GOT3 (cell line): ENCODE results near the gene SSPN.

ENCODE experiments used
- DNase-seq: peaks from one replicate; lab custom pipeline; 2025; ENCODE audit warnings: mixed read lengths; lab: John Stamatoyannopoulos, UW

The SSPN gene

DNA sequence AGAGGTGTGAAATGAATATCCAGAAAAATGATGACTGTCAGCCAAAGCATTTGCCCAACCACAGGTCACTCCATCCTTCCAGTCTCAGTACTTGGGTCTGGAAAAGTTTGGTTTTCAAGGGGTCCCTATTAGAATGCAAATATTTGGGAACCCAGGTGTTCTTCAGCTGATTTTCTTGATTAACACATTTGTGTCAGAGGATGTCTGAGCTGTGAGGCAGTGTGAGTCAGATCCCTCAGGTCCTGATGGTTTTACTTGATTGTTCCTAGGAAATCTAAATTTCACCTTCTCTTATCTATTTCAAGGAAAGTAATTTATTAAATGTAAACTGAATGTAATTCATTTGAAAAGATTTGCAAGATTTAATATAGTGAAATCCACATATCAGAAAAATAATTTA, 71.5 kb downstream of the SSPN start:
- no peak for DNase-seq

DNA sequence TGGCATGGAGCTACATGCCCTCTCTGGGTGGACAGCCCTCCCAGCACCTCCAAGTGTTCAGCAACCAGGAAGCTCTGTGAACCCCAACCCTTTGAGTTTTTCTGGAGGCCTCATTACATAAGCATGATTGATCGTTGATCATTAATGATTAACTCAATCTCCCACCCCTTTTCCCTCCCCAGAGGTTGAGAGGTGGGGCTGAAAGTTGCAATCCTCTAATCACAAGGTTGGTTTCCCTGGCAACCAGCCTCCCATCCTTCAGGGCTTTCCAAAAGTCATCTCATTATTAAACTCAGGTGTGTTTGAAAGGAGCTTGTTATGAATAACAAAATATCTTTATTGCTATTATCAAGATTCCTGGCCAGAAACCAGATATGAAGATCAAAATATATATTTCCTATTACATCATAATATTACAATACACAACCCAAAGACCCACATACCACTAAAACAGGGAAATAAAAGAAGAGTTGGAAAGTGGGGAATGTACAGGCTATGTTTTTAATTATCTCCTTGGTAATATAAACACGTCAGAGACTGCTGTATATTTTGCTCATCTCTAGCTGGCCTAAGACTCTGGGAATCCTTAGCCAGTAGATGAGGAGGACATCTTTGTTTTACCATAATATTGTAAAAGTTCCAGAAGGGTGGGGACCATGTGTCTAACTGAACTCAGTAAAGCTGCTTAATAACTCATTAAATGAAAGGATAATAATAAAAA, 73.6 kb downstream of the SSPN start:
- no peak for DNase-seq

DNA sequence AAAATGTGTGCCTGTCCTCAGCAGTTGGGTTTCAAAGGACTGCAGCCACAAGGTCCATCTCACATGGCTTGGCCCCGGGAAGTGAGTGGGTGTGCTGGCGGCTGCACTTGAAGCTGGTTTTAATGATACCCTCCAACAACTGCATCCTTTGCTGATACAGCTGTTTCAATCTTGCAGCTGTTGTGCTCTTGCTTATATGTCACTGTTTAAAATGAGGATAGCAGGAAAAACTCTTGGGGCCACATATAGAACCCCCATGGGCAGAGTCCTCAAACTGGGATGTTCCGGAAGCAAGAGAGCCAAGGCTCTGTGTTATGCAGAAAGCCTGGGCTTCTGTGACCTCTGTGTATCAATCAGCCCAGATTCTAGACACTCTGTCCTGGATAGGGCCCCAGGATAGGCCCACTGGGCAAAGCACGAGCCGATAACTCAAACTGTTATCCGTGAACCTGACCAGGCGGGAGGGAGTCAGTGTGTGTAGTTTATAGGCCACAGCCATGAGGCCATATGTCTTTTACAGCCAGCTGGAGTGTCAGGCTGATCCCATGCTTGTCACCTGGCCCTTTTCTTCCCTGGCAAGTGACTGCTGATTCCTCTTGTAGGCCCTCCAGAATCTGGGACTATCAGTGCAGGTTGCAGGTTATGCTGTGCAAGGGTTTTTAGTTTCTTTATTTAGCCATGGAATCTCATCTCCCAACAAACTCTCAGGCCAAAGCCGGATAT, 74.3 kb downstream of the SSPN start:
- no peak for DNase-seq

DNA sequence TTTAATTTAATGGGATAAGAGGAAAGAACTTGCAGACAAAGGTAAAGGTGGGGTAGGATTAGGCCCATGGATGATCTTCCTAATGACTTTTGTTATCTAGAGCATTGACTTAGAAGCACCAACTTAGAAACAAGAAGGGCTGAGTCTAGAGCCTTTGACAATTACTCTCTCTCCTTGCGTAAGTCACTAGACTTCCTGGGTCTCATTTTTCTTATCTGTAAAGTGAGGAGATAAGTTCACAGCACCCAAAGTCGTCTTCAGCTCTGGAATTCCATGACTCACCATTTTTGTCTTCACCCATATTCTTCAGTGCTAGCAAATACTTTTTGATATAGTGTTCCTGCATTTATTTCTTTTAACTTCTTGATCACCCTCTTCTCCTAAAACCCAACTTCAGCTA, 75.7 kb downstream of the SSPN start:
- DNase-seq: no peak

DNA sequence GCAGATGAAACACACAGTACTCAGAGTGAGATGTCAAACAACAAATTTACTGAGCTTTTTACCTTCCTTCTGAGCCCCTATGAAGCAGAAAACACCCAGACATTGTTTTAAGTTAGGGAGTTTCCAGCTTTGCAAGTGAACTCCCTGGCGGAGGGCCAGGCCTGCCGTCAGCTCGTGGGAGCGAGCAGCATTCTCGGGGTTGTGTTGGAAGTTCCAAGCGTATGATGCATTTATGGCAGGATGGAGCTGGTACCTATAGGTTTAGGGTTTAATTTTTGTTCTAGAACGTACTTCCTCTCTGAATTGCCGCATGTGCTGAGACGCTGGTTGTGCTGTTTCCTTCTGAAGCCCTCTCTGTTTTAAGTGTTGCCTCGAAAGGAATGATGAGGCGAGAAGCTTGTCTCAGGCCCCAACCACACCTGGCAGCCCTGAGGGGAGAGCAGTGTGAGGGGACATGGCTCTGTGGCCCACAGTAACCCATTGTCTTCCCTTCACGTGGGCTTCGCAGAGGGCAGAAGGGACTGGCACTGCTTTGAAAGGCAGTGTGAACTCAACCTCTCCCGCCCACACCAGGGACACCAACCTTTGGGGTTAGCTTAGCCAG, 76.6 kb downstream of the SSPN start:
- DNase-seq: no peak

DNA sequence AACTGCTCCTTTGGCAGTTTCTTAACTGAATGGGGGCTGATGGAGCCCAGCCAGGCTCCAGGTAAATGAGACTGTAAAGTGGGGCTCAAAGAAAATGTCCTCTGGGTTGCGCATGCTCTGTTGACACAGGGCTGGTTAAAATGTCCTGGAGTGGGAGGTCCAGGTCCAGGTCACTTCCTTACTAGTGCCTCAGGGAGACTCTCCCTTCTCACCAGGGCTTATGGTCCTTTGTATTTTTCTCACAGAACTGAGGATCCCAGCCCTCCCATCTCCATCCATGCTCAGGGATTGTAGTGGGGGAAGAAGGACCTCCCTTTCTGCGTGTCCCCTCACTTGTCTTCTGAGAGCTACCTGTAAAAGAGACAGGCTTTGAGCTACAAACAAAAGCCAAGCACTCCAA, 77.5 kb downstream of the SSPN start:
- DNase-seq: no peak

DNA sequence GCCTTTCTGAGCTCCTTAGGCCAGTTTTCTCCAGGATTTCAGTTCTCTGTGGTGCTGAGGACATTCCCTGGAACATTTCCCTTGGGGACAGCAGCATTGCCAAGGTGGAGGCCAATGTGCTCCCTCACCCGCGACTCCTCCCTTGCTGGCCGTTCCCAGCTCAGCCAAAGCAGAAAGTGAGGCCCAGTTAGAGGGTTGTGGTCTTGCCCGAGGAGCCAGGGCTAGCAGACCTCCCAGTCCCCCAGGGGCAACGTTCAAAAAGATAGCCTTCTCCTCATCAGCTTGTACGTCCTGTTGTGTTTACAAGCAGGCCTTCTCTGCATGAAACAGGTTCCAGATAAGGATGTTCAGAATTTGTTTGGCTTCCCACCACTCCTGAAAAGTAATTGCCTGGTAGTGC, 78.4 kb downstream of the SSPN start:
- no peak for DNase-seq

DNA sequence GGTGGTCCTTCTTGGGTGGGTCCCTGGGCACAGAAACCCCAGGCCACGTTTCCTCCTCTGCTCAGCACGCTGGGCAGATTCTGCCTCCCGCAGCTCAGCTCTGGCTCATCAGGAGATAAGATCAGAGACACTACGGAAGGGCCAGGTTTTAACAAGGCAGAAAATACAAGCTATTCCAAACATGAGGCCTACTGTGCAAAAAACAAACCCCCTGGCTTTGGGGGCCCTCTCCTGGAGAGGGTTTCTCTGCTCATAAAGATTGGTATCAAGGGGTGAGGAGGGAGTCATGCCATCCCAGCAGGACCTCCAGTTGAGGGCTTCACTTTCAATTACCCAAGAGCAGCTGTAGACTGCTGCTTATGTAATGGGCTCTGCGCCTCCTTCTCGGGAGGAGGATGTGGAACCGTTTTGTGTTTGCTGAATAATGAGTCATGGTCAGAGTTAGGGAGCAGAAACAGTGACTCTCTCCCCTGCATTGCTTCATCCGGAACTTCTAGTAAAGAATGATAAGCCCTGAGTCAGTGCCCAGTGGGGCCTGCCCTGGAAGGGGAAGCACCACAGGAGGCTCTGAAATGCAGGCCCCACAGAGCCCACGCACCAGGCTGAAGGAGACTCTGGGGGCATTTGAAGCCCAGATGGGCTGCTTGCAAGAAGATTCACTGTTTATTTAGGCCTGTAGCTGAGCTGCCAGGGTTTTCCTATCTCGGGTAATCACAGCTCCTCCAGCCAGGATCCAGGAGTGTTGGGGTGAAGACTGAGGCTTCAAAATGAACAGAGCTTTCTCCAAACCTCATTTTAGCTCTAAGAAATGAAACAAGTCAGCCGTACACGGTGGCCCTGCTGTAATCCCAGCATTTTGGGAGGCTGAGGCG, 79.3 kb downstream of the SSPN start:
- peak; percentile 54 for DNase-seq

DNA sequence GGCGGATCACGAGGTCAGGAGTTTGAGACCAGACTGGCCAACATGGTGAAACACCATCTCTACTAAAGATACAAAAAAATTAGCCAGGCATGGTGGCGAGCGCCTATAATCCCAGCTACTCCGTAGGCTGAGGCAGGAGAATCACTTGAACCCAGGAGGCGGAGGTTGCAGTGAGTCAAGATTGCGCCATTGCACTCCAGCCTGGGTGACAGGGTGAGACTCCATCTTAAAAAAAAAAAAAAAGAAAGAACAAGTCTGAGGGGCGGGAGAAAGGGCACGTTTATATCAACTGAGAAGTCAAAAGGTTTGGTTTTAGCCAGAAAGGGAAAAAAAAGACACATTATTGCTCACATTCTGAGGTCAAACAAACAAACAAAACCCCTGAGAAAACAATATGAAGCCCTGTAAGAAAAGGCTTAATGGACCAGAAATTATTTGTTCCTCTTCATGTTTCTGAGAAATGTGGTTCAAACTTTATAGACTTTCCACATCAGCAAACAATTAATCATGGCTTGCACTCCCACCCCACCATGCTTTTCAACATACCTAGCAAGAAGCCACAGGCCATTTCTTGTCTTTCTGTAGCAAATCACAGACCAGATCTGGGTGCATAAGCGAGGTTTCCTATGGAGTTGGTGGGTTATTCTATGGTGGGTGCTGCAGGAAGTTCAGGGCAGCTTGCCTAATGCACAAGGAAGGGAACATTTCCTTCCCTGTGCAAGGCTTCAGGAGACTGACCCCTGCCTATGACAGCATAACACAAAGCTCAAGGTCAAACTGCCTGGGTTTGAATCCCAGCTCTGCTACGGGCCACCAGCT, 80.1 kb downstream of the SSPN start:
- no peak for DNase-seq

DNA sequence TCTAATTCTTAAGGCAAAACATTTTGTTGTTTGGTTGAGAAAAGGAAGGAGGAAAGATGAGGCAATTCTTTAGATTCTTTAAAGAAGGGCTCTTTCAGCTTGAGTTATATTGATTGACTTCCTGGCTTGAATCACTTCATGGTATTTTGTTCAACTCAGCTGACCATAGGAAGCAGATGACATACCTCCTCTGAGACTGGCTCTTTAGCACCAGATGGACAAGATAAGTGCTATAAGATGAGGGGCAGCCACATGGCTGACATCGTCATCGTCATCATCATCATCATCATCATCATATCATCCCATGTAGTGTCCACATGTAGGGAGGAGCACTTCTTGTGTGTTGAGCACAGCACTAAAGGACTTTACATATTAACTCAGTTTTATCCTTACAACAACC, 81.3 kb downstream of the SSPN start:
- DNase-seq: no peak

DNA sequence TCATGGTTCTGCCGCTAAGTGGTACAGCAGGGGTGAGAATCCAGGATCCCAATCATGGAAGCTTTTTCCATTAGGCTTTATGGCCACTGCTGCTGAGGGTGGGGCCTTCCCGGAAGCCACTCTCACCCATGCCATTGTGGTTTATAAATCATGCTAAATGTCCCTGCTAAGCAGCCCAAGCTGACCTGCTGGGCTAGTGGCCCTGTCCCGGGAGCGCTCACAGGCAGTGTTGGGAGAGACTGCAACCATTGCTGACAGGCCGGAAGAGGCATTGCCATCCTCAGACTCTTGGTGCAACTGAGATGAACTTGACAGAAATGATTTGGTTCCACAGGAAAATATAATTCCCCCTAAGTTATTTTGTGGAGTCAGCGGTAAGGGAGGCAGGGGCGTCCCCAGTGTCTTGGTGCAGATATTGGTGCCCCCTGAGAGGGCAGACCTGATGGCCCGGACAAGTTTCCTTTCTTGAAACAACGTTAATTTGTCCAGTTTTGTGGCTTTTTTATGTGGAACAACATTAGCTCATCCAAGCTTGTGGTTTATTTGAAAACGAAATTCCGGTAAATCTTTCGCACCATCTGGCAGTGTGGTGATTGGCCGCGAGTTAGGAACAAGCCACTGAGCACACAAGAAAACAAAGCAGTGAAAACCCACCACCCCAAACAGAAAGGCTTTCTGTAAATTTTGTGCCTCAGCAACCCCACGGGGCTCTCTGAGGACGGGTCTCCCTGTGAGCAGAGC, 82.3 kb downstream of the SSPN start:
- DNase-seq: no peak

DNA sequence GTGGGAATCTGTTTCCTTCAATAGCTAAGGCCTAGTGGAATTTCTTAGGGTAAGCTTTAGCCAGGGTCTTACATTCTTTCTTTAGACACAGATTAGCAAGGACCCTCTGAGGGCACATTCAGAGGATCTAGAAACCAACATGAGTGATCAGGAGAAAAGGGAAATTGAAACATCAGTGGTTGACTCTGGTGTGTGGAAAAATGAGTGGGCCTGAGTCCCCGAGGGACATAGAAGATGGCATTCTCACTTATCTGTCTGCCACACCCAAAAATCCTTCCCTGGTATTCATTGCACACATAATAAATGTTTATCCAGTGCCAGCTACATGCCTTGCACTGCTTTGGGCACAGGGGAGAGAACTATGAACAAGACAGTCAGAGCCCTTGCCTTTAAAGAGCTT, 82.9 kb downstream of the SSPN start:
- DNase-seq: no peak

DNA sequence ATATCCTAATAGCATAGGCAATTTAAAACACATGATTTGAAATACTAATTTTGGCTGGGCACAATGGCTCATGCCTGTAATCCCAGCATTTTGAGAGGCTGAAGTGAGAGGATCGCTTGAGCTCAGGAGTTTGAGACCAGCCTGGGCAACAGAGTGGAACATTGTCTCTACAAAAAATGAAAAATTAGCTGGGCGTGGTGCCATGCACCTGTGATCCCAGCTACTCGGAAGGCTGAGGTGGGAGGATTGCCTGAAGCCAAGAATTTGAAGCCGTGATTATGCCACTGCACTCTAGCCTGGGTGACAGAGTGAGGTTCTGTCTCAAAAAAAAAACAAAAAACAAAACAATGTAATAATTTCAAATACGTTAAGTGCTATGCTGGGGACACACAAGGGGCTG, 83.3 kb downstream of the SSPN start:
- no peak for DNase-seq

DNA sequence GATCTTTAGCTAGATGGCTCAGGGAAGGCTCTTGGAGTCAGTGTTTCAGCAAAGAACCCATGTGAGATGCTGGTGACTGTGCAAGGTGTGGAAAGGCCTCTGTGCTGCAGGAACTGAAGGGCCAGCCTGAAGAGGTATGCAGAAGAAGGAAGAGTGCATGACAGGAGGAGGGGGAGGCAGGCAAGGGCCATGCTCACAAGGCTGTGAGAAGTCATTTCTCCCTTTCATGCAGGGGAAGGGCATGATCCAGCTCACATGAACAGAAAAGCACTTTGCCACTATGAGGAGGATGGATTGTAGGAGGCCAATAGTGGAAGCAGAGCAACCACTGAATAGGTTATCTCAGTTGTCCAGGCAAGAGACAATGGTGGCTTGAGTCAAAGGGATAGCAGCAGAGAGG, 83.7 kb downstream of the SSPN start:
- no peak for DNase-seq

DNA sequence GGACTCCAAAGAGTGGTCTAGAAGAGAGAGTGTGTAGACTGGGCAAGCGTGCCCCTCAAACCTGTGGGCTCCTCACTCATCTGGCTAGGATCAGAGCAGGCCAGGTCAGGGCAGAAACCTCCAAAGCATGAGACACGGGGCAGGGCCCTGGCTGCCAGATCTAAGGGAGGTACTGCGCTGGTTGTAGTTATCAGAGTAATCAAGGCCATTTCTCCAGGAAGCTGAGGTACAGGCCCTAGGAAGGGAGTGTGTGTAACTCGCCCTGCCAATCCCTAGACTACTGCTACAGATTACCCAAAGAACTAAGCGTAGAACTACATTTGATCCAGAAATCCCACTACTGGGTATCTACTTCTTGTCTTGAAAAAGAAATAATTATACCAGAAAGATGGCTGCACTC, 84.5 kb downstream of the SSPN start:
- no peak for DNase-seq

DNA sequence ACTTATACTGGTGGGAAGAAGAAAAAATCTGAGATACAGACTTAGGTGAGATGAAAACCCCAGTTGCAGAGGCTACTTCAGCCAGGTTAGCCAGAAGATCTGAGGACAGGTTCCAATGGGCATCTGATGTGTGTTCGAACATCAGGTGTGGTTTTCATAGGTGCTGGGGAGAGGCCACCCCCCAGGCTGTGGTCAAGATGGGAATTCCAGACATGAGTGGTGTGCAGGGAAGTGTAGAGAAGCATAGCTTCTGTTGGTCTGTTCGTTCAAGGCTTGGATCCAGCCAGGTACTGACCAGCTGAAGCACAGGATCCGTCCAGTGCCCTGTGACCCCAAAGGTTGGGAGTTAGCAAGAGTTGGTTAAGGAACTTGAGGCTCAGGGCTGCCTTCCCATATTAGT, 85.5 kb downstream of the SSPN start:
- no peak for DNase-seq

DNA sequence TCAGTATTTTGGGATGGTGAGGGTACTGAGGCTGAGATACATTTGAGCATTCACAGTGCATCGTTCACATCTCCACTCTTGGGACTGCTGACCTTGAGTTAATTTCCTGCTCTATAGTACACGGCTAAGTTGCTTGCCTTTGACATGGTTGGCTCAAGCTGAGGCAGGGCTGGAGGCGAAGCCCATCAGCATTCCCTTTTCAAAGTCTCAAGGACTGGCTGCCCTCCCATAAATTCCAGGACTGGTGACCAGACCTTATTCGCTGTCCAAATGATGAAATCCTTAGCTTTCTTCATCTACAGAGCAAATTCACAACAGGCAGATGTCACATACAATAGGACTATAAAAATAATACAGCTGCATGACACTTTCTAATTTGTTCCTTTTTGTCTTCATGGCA, 85.9 kb downstream of the SSPN start:
- no peak for DNase-seq

DNA sequence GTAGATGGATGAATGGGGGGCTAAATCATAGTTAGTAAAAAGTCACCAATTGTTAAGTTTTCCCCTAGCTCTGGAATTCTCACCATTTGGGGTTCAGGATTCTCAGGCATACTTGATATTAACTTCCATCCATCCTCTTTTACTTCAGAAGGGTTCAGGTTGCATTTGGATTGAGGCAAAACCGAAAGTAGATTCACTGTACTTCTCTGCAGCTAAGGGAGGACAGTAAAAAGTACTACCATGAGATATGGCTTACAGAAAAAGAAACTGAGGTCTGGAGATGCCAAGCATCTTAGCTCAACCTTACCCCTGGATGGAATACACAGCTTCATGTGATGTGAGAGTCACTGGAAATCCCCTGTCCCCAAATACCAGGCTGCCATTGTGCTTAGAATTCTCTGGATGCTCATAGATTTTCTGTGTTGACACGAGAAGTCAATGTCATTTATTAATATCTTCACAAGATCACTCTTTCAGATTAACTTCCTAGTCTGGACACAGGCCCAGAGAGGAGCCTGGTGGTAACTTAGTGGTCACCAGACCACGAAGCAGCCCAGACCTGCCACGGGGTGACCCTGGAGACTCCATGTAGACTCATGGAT, 87.1 kb downstream of the SSPN start:
- DNase-seq: no peak

DNA sequence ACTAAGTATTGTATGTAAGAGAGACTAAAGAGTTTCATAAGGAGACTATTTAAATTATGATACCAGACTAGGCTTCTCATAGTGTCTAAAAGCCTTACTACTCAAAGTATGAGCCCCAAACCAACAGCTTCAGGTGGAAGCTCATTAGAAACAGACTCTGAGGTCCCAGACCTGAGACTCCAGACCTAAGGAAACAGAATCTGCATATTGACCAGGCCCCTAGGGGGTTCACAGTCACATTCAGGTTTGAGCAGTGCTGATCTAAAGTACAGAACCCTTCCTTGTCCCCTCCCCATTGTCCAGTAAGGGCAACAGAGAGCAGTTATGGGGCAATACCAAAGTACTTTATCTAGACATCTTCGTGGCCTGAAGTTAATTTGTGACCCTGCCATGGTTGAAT, 87.7 kb downstream of the SSPN start:
- no peak for DNase-seq

DNA sequence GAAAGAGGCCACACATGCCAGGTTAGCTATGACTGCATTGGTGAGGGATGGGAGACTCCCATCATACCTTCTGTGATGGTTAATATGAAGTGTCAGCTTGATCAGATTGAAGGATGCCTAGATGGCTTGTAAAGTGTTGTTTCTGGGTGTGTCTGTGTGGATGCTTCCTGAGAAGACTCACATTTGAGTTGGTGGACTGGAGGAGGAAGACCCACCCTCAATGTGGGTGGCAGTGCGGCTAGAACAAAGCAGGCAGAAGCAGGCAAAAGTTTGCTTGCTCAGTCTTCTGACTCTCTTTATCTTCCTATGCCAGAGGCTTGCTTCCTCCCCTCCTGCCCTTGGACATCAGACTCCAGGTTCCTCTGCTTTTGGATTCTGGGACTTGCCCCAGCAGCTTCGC, 88.2 kb downstream of the SSPN start:
- DNase-seq: no peak

DNA sequence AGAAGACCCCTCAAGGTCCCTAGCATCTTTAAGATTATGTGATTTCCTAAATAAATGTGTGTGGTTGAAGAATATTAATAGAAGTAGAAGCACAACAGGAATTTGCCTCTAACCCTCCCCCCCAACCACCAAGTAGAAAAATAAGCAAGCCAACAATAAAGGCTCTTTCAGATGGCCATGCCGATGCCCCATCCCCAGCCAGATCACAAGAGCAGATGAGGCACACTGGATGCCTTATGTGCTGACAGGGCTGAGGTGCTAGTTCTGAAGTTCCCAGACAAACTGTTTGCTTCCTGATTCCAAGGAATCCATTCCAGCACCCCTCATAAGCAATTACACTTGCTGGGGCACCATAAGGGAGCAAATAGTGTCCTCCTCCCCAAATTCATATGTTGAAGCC, 90.0 kb downstream of the SSPN start:
- DNase-seq: no peak
